ENCODE measurements around the gene KLK11. TPM values are rescaled to one million over a fixed set of nuclear protein-coding genes. Genes with fewer than 3 reads are reported as not detected.

KLK11 gene
- total and polyA plus RNA-seq, 2 donors (not counting 1 experiment from before 2014, with no cell fraction given), result not detected

Other genes starting within 250 kb of the KLK11 start
- gene ACP4, start 236.2 kb downstream of the KLK11 start, total RNA-seq, result not detected in 2 replicates
- gene ACP4, start 236.2 kb downstream of the KLK11 start, polyA plus RNA-seq, result not detected in 2 replicates
- gene KLK1, start 202.8 kb downstream of the KLK11 start, total RNA-seq, result 15.2 and 16.9 TPM in 2 replicates
- gene KLK1, start 202.8 kb downstream of the KLK11 start, polyA plus RNA-seq, result 4.3 and 9.5 TPM in 2 replicates
- not detected in 2 replicates for gene KLK15, start 193.0 kb downstream of the KLK11 start, total RNA-seq
- gene KLK15, start 193.0 kb downstream of the KLK11 start, polyA plus RNA-seq, result 0.07 TPM in 1 of 2 replicates, not detected in the other
- gene KLK3, start 171.7 kb downstream of the KLK11 start, total RNA-seq, result not detected in 2 replicates
- gene KLK3, start 171.7 kb downstream of the KLK11 start, polyA plus RNA-seq, result not detected in 2 replicates
- 1.7 TPM in 2 replicates for gene KLK2, start 153.2 kb downstream of the KLK11 start, total RNA-seq
- 0.60 and 1.2 TPM in 2 replicates for gene KLK2, start 153.2 kb downstream of the KLK11 start, polyA plus RNA-seq
- gene KLK4, start 115.2 kb downstream of the KLK11 start, total RNA-seq, result 0.52 and 1.00 TPM in 2 replicates
- 0.45 TPM in 1 of 2 replicates, not detected in the other for gene KLK4, start 115.2 kb downstream of the KLK11 start, polyA plus RNA-seq
- not detected in 2 replicates for gene KLK5, start 73.6 kb downstream of the KLK11 start, total RNA-seq
- not detected in 2 replicates for gene KLK5, start 73.6 kb downstream of the KLK11 start, polyA plus RNA-seq
- not detected in 2 replicates for gene KLK6, start 57.0 kb downstream of the KLK11 start, total RNA-seq
- not detected in 2 replicates for gene KLK6, start 57.0 kb downstream of the KLK11 start, polyA plus RNA-seq
- not detected in 2 replicates for gene KLK7, start 42.7 kb downstream of the KLK11 start, total RNA-seq
- not detected in 2 replicates for gene KLK7, start 42.7 kb downstream of the KLK11 start, polyA plus RNA-seq
- gene KLK8, start 25.0 kb downstream of the KLK11 start, total RNA-seq, result not detected in 2 replicates
- not detected in 2 replicates for gene KLK8, start 25.0 kb downstream of the KLK11 start, polyA plus RNA-seq
- gene KLK10, start 6.9 kb downstream of the KLK11 start, total RNA-seq, result not detected in 2 replicates
- not detected in 2 replicates for gene KLK10, start 6.9 kb downstream of the KLK11 start, polyA plus RNA-seq
- gene KLK12, start 8.4 kb upstream of the KLK11 start, total RNA-seq, result not detected in 2 replicates
- gene KLK12, start 8.4 kb upstream of the KLK11 start, polyA plus RNA-seq, result not detected in 2 replicates
- not detected in 2 replicates for gene KLK13, start 38.5 kb upstream of the KLK11 start, total RNA-seq
- gene KLK13, start 38.5 kb upstream of the KLK11 start, polyA plus RNA-seq, result not detected in 2 replicates
- gene KLK14, start 56.3 kb upstream of the KLK11 start, total RNA-seq, result 0.59 and 0.63 TPM in 2 replicates
- gene KLK14, start 56.3 kb upstream of the KLK11 start, polyA plus RNA-seq, result 0.49 and 1.5 TPM in 2 replicates
- 8.1 and 8.2 TPM in 2 replicates for gene CTU1, start 81.8 kb upstream of the KLK11 start, total RNA-seq
- gene CTU1, start 81.8 kb upstream of the KLK11 start, polyA plus RNA-seq, result 4.3 and 8.4 TPM in 2 replicates
- gene SIGLEC9, start 98.3 kb upstream of the KLK11 start, total RNA-seq, result not detected in 2 replicates
- 0.32 and 0.72 TPM in 2 replicates for gene SIGLEC9, start 98.3 kb upstream of the KLK11 start, polyA plus RNA-seq
- not detected in 2 replicates for gene SIGLEC7, start 115.7 kb upstream of the KLK11 start, total RNA-seq
- 0.37 and 0.52 TPM in 2 replicates for gene SIGLEC7, start 115.7 kb upstream of the KLK11 start, polyA plus RNA-seq
- 0.49 TPM in 1 of 2 replicates, not detected in the other for gene CD33, start 198.5 kb upstream of the KLK11 start, total RNA-seq
- gene CD33, start 198.5 kb upstream of the KLK11 start, polyA plus RNA-seq, result 0.78 and 1.3 TPM in 2 replicates
- gene SIGLECL1, start 224.5 kb upstream of the KLK11 start, total RNA-seq, result not detected in 2 replicates
- not detected in 2 replicates for gene SIGLECL1, start 224.5 kb upstream of the KLK11 start, polyA plus RNA-seq

Measured in B cell (primary cell).